ENCODE data around the gene DPF3. TPM values are rescaled to one million over a fixed set of nuclear protein-coding genes. Genes with fewer than 3 reads are reported as not detected.

Gene DPF3
- total RNA-seq, 4 donors from 2014 or later, result 16.7 to 27.8 (median 20.3) TPM

GRCh38 chr14:72686832-72687231, 207.1 kb downstream of the DPF3 start:
- Histone ChIP-seq H3K36me3 (peaks cover 0 to 13% of the 10 kb centered on the region in 2 donors), H3K27ac (peak overlapping the region in 2 of 4 donors; percentile 30 to 35), H3K9me3 (no peaks in the 10 kb centered on the region), H3K27me3 (no peaks in the 10 kb centered on the region), H3K4me1 (peaks cover 0 to 12% of the 10 kb centered on the region in 2 donors), H3K4me3 (no peak overlapping the region)
- DNase-seq, result no peak
- ATAC-seq, result peak in 1 of 2 donors; percentile 18
- no peak for TF ChIP-seq POLR2A (IDR thresholded peaks at IDR 0.05)
- TF ChIP-seq CTCF (IDR thresholded peaks at IDR 0.05 in 4 of 5, conservative IDR thresholded peaks at IDR 0.05 in 1 of 5), result no peak
- in situ Hi-C loops (cut with MboI; ENCODE audit: low sequenced_read_pairs in 4 of 4) (no loop called here), intact Hi-C loops (cut with DNase I; ENCODE audit: low total_unique reads) (no loop called here)

- Histone ChIP-seq H3K27ac (peak overlapping the region in 1 of 4 donors; percentile 30), H3K27me3 (no peaks in the 10 kb centered on the region), H3K4me3 (no peak overlapping the region), H3K9me3 (no peaks in the 10 kb centered on the region), H3K36me3 (peaks cover 0 to 13% of the 10 kb centered on the region in 2 donors), H3K4me1 (peaks cover 0 to 12% of the 10 kb centered on the region in 2 donors)
- in situ Hi-C loops (cut with MboI; ENCODE audit: low sequenced_read_pairs in 4 of 4), result no loop called here
- intact Hi-C loops (cut with DNase I; ENCODE audit: low total_unique reads), result no loop called here
- ATAC-seq (peak in 1 of 2 donors; percentile 46), DNase-seq (no peak)
- TF ChIP-seq CTCF (IDR thresholded peaks at IDR 0.05 in 4 of 5, conservative IDR thresholded peaks at IDR 0.05 in 1 of 5) (no peak), POLR2A (IDR thresholded peaks at IDR 0.05) (no peak)
Measured at GRCh38 chr14:72686101-72686500, 207.8 kb downstream of the DPF3 start.

- ATAC-seq (no peak), DNase-seq (no peak)
- Histone ChIP-seq H3K27me3 (no peaks in the 10 kb centered on the region), H3K4me1 (peaks cover 0 to 12% of the 10 kb centered on the region in 2 donors), H3K4me3 (no peak overlapping the region), H3K36me3 (peaks cover 0 to 8% of the 10 kb centered on the region in 2 donors), H3K9me3 (no peaks in the 10 kb centered on the region), H3K27ac (no peak overlapping the region)
- in situ Hi-C loops (cut with MboI; ENCODE audit: low sequenced_read_pairs in 4 of 4) (no loop called here), intact Hi-C loops (cut with DNase I; ENCODE audit: low total_unique reads) (no loop called here)
- TF ChIP-seq CTCF (IDR thresholded peaks at IDR 0.05 in 4 of 5, conservative IDR thresholded peaks at IDR 0.05 in 1 of 5), result no peak
- no peak for TF ChIP-seq POLR2A (IDR thresholded peaks at IDR 0.05)
Measured at GRCh38 chr14:72685456-72685855, 208.4 kb downstream of the DPF3 start.

GRCh38 chr14:72683787-72684186, 210.1 kb downstream of the DPF3 start:
- Histone ChIP-seq H3K27ac (no peak overlapping the region), H3K4me1 (peaks cover 0 to 15% of the 10 kb centered on the region in 2 donors), H3K27me3 (no peaks in the 10 kb centered on the region), H3K36me3 (peaks cover 0 to 8% of the 10 kb centered on the region in 2 donors), H3K4me3 (no peak overlapping the region), H3K9me3 (no peaks in the 10 kb centered on the region)
- in situ Hi-C loops (cut with MboI; ENCODE audit: low sequenced_read_pairs in 4 of 4) (no loop called here), intact Hi-C loops (cut with DNase I; ENCODE audit: low total_unique reads) (no loop called here)
- DNase-seq, result no peak
- no peak for TF ChIP-seq CTCF (IDR thresholded peaks at IDR 0.05 in 4 of 5, conservative IDR thresholded peaks at IDR 0.05 in 1 of 5)
- no peak for TF ChIP-seq POLR2A (IDR thresholded peaks at IDR 0.05)
- no peak for ATAC-seq

- Histone ChIP-seq H3K36me3 (peaks cover 0 to 8% of the 10 kb centered on the region in 2 donors), H3K4me1 (peaks cover 5 to 17% of the 10 kb centered on the region in 2 donors), H3K9me3 (no peaks in the 10 kb centered on the region), H3K27me3 (no peaks in the 10 kb centered on the region), H3K27ac (no peak overlapping the region), H3K4me3 (no peak overlapping the region)
- intact Hi-C loops (cut with DNase I; ENCODE audit: low total_unique reads) (no loop called here), in situ Hi-C loops (cut with MboI; ENCODE audit: low sequenced_read_pairs in 4 of 4) (no loop called here)
- DNase-seq (no peak), ATAC-seq (no peak)
- no peak for TF ChIP-seq POLR2A (IDR thresholded peaks at IDR 0.05)
Measured at GRCh38 chr14:72682188-72682587, 211.7 kb downstream of the DPF3 start.

Measured in gastrocnemius medialis (tissue), 4 donors.